HG03571 (cell line): Measurements from ENCODE around the gene UQCRFS1.
"Not testable (repeated sequence)": the region's sequence is repeated elsewhere in the genome, so short reads cannot be mapped to it uniquely, and the experiment has no call there.

Source experiments
- ATAC-seq: cut with Tn5 transposase; IDR thresholded peaks from one replicate; pipeline ENCODE4 v1.9.1; 2021; ENCODE audit not compliant: unreplicated experiment

UQCRFS1 gene

GRCh38 chr19:29215322-29215845, 2.4 kb upstream of the UQCRFS1 start:
- ATAC-seq, result no peak

GRCh38 chr19:29214411-29214810, 1.5 kb upstream of the UQCRFS1 start:
- no peak for ATAC-seq

GRCh38 chr19:29212356-29212647, 649 bp downstream of the UQCRFS1 start:
- ATAC-seq, result no peak

DNA sequence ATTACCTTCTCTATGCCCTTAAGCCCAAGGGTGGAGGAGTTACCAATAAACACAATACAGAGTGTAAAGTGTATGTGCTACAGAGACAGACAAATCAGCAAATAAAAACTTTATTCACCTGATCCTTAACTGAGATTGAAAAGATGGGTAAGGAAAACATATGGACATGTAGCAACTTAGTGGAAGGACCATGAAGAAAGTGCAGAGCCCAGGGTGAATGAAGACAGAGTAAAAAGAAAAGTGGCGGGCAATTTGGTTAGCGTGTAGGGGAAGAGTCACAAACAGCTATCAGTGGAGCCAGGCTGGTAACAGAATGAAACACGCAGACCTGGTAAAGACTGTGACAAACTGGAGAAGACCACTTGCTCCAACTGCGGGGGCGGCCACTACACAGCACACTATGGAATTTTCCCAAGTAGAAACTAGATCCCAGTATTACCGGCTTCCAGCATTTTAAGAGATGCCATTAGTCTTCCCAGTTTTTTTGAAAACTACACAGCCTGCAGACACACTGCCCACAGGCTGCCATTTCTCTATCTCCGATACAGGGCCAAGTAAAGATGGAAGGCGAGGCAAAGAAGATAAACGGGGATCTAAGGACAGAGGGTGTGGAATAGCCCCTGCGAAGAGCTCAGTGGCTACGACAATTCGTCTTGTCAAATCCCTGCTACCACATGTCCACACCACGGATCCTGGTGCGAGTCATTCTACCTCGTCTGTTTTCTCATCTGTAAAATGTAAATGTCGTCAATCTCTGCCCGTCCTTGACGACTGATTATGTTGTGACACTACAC, 1.2 kb downstream of the UQCRFS1 start:
- no peak for ATAC-seq

DNA sequence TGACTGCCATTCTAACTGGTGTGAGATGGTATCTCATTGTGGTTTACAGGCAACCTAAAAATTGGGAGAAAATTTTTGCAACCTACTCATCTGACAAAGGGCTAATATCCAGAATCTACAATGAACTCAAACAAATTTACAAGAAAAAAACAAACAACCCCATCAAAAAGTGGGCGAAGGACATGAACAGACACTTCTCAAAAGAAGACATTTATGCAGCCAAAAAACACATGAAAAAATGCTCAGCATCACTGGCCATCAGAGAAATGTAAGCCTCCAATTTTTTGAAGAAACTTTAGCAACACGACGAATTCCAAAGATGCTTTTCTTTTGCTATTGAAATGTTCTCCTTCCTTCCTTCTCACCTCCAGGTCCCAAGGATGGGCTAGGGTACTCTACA, 1.9 kb downstream of the UQCRFS1 start:
- ATAC-seq, result not testable (repeated sequence)

- not testable (repeated sequence) for ATAC-seq
Measured at GRCh38 chr19:29210502-29210901, 2.4 kb downstream of the UQCRFS1 start.

DNA sequence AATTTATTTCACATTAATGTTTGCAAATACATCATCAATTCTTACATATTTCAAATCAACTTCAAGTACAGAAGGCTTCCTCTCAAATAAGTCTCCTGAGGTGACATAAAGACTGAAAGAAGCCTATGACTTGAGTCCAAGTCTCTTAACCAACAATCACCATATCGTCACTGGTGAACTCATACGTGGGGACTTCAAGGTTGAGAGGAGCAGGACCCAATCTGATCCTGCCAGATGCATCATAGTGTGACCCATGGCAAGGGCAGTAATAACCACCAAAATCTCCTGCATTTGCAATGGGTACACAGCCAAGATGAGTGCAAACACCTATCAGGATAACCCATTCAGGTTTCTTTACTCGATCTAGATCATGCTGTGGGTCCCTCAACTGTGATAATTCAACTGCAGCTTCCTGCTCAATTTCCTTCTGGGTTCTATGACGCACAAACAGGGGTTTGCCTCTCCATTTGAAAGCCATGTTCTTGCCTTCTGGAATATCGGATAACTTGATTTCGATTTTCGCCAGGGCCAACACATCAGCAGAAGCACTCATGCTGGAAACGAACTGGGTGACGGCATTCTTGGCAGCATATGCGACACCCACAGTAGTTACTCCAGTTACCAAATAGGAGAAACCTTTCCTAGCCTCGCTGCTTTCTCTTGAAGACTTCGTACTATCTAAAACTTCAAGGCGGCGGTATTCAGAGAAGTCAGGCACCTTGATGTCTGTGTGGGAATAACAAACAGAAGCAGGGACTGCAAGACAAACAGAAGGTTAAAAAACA, 5.4 kb downstream of the UQCRFS1 start:
- not testable (repeated sequence) for ATAC-seq

- no peak for ATAC-seq
Measured at GRCh38 chr19:29206453-29206852, 6.5 kb downstream of the UQCRFS1 start.

DNA sequence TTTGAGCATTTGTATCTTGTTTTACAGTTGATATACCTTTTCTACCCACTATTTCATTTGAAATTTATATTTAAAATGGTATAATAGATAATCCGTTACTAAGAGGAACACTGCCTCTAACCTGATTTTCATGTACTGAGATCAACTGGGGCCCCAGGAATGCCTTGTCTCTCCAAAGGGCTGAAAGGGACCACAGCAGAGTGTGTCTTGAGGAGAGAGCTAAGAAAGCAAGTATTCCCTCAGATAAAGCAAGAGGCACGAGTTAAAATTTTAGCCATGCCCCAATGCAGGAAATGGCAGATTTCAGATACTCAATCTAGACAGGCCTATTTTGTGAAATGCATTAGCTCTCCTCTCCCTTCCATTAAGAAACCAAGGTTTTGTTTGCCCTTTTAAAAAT, 10.7 kb downstream of the UQCRFS1 start:
- no peak for ATAC-seq

DNA sequence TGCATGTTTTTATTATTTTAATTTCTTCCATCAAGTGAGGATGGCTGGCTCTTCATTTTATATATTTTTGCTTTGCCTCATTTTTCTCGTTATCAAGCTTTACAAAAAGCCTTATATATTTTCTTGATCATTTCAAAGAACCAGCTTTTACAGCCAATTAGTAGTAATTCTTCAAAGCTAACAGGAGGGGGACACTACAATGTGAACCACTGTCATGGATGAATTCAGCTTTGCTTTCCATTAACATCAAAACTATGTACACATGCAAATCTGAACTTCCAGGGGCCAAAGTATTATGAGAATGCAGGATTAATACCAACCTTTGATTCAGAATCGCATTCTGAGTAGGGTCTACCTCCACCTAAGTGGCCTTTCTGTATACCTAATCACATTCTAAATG, 11.1 kb downstream of the UQCRFS1 start:
- ATAC-seq, result no peak

GRCh38 chr19:29194658-29195057, 18.3 kb downstream of the UQCRFS1 start:
- ATAC-seq, result no peak

GRCh38 chr19:29193155-29193554, 19.8 kb downstream of the UQCRFS1 start:
- no peak for ATAC-seq

DNA sequence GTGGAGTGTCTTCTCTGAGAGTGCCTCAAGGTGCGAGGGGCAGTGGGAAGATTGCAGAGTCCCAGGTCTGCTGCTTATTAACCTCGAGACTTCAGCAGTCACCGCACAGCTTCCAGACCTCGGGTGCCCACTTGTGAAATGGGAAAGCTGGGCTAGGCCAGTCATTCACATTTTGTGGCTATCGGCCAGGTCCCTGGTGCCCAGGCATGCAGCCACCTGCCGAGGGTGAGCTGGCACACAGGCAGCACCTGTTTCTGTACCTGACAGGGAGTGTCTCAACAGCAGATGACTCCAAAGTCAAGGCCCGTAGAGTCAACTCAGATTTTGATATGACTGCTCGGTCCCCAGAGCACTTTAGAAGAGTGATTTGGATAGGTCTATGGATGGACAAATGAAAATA, 21.9 kb downstream of the UQCRFS1 start:
- no peak for ATAC-seq

DNA sequence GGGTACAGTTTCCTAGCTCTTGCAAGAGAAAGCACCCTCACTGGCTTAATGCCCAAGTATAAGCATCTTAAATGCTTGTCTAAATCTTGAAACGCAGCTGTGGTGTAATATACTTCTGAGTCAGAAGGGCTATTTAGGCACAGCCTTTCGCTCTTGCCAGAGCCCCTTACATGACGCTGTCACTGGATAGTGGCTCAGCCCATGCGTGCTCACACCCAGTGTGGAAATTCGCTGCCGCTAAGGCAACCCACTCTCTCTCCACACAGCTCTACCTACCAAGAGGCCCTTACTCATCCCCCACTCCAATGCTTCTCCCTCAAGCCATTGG, 24.0 kb downstream of the UQCRFS1 start:
- ATAC-seq, result no peak

- no peak for ATAC-seq
Measured at GRCh38 chr19:29188289-29189032, 24.5 kb downstream of the UQCRFS1 start.

DNA sequence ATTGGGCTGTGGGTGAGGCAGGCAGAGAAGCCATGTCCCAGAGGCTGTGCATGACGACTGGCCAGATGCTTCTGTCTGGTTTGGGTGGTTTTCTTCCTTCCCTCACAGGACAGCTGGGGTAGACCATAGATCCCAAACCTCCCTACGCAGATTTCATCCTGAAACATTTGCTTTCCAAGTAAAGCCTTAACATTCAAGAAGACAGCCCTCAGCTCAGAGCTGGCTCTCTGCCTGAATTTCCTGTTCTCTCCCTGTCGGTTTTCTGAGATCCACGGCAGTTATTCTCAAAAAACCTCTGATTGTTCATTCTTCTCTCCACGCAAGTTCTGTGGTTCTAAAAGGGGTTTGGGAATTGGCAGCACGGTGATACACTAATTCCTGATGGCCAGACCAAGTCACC, 25.3 kb downstream of the UQCRFS1 start:
- ATAC-seq, result no peak

DNA sequence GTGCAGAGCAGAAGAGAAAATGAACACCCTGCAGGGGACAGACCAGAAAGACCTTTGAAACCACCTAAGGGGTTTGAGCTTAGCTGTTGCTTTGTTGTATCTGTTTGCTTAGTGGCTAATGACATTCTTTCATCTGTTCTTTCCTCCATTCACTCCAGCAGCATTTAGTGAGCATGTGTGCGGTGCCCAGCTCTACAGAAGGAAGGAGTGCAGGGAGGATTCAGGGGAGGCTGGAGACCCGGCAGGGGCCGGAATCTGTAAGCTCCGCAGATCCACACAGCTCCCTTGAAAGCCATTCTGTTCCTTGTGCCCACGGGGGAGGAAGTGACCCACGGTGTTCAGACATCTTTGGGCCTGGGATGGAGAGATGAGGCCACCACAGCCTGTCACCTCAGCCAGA, 27.5 kb downstream of the UQCRFS1 start:
- no peak for ATAC-seq

DNA sequence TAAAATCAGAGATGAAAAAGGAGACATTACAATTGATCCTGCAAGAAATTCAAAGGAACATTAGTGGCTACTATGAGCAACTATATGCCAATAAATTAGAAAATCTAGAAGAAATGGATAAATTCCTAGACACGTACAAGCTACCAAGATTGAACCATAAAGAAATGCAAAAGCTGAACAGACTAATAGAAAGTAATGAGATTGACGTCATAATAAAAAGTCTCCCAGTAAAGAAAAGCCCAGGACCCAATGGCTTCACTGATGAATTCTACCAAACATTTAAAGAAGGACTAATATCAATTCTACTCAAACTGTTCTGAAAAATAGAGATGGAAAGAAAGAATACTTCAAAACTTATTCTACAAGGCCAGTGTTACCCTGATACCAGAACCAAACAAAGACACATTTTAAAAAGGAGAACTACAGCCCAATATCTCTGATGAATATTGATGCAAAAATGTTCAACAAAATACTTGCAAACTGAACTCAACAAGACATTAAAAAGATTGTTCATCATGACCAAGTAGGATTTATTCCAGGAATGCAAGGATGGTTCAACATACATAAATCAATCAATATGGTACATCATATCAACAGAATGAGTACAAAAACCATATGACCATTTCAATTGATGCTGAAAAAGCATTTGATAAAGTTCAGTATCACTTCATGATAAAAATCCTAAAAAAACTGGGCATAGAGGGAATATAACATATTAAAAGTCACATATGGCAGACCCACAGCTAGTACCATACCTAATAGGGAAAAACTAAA, 35.8 kb downstream of the UQCRFS1 start:
- ATAC-seq, result no peak

DNA sequence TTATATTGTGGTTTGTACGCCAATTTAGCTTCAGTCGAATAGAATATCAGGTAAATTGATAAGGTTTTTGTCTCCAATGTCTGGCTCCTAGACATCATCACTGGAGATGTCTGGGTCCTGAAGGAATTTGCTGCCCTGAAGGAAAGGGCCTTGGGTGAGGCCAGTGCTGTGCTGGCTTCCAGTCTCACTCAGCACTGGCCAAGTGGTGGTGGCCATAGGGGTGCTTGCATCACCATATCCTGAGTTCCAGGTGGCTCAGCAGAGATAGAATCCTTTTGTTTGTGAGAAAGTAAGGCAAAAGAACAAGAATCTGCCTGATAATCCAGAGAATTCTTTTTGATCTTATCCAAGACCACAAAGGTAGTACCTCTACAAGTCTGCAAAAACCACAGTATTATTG, 39.1 kb downstream of the UQCRFS1 start:
- ATAC-seq, result no peak

DNA sequence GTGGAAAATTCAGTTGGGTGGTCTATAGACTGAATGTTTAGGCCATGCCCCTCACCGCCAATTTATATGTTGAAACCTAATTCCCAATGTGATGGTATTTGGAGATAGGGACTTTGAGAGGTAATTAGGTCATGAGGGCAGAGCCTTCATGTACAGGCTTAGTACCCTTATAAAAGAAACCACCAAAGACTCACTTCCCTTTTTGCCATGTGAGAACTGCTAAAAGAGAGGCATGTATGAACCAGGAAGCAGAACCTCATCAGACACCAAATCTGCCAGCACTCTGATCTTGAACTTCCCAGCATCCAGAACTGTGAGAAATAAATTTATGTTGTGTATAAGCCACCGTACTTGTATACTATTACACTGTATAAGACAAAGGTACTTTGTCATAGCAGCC, 40.6 kb downstream of the UQCRFS1 start:
- no peak for ATAC-seq

DNA sequence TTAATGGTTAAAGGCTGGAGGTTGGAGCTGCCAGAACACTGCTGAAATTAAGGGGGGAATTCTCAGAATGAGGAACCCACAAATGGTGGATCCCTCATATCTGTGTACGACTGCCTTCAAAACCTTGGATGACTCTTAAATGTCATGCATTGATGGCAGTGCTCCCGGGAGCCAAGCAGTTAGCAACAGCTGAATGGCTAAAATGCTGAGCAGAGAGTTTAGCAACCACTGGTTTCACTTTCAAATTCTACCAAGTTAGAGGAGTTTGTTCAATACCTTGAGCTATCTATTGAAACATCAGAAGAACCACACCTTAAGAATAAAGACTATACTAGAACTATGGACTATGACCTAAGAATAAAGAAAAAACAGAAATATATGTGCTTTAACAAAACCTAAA, 41.4 kb downstream of the UQCRFS1 start:
- ATAC-seq, result no peak
